Small intestine (tissue), 7 donors: Measurements from ENCODE around the gene IPO13. TPM values are rescaled to one million over a fixed set of nuclear protein-coding genes. Genes with fewer than 3 reads are reported as not detected.

Source experiments
- DNase-seq, 2 donors: peaks; one replicate each; pipeline versions ENCODE4 v3.0.0 to v3.0.0-alpha.2; 2013
- FAIRE-seq: peaks from 2 replicates; lab custom pipeline; 2012; peaks lifted over from hg19 to GRCh38; lab: Jason Lieb, UNC
- H3K27ac ChIP-seq, 3 donors: one replicate each; pipeline ENCODE4 v1.5.1; 2013; ENCODE audit warnings: low read length in 2 of 3, mild to moderate bottlenecking in 2 of 3, control low read depth in 1 of 3, inconsistent platforms in 1 of 3, low read depth in 1 of 3, moderate library complexity in 1 of 3
- H3K27me3 ChIP-seq, 3 donors: one replicate each; pipeline ENCODE4 v1.6.1; 2013; ENCODE audit warnings: low read length in 3 of 3, inconsistent platforms in 1 of 3; ENCODE audit not compliant: control insufficient read depth in 3 of 3, insufficient read depth in 3 of 3
- H3K36me3 ChIP-seq, 3 donors: one replicate each; pipeline ENCODE4 v1.6.1; 2013; ENCODE audit warnings: low read length in 3 of 3, inconsistent platforms in 1 of 3, low read depth in 1 of 3, mild to moderate bottlenecking in 1 of 3, moderate library complexity in 1 of 3; ENCODE audit not compliant: control insufficient read depth in 3 of 3, insufficient read depth in 2 of 3
- H3K4me1 ChIP-seq, 3 donors: one replicate each; pipeline ENCODE4 v1.6.1; 2013; ENCODE audit warnings: low read length in 2 of 3, inconsistent platforms in 1 of 3, low read depth in 1 of 3, mild to moderate bottlenecking in 1 of 3, moderate library complexity in 1 of 3; ENCODE audit not compliant: control insufficient read depth in 3 of 3, insufficient read depth in 2 of 3
- H3K4me3 ChIP-seq, 3 donors: one replicate each; pipeline ENCODE4 v1.5.1; 2013; ENCODE audit warnings: low read length in 3 of 3, control low read depth in 1 of 3, inconsistent platforms in 1 of 3, low read depth in 1 of 3, mild to moderate bottlenecking in 1 of 3, moderate library complexity in 1 of 3
- H3K9me3 ChIP-seq, 2 donors: one replicate each; pipeline ENCODE4 v1.6.1; 2013; ENCODE audit warnings: low read depth in 1 of 2, low read length in 1 of 2; ENCODE audit not compliant: control insufficient read depth in 2 of 2, insufficient read depth in 1 of 2
- WGBS, 3 donors: extraction: QIAGEN DNeasy Blood & Tissue Kit; methylation state at CpG; one replicate each; pipeline ENCODE4 v1.1.7; 2013; 5-methylcytosine and 5-hydroxymethylcytosine counted together
- polyA plus RNA-seq, 4 donors: library from polyadenylated mRNA; stranded (reverse) in 3 of 4; unstranded in 1 of 4; fragments of 200-250 nt in 3 of 4; fragments of 120-200 nt in 1 of 4; gene quantifications; one replicate each; pipeline versions ENCODE4 v1.2.1 to v1.2.3, GENCODE V29; 2013
- donor health status: healthy with polysubstance abuse.
- donor health status: control.
- donor health status: control.
- donor health status: Bipolar disorder and iron deficiency.
- donor health status: healthy.

IPO13 gene
- polyA plus RNA-seq, 4 donors = 14.2 to 24.8 (median 20.1) TPM

DNA sequence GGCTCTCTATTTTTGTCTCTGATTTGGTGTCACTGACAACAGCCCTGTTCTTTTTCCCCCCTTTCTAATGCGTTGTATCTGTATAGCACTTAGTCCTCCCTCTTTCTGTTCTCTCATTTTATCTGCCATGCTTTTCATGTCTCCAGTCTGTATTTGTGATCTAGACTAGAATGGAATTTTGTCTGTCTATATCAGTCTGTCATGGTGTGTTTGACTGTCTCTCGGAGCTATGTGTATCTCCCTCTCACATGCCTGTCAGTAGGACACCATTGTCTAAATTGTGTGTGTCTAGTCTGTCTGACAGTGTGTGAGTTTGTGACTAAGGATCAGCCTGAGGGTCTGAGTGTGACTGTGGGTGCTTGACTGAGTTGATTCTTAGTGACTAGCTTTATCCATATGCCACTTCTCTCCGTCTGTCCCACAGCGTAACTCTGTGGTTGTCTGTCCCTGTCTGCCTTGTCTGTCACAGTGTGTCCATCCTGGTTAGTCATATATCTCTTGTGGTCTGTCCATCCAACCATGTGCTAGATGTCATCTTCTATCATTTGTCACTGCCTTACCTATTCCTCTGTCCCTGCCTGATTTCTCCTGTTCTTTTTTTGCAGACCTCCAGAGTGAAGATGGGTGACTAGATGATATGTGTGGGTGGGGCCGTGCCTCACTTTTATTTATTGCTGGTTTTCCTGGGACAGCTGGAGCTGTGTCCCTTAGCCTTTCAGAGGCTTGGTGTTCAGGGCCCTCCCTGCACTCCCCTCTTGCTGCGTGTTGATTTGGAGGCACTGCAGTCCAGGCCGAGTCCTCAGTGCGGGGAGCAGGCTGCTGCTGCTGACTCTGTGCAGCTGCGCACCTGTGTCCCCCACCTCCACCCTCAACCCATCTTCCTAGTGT, 30.9 kb downstream of the IPO13 start:
- 76 to 87% (median 79%) methylated on average over 9 of the region's 9 CpGs for WGBS, 3 donors

DNA sequence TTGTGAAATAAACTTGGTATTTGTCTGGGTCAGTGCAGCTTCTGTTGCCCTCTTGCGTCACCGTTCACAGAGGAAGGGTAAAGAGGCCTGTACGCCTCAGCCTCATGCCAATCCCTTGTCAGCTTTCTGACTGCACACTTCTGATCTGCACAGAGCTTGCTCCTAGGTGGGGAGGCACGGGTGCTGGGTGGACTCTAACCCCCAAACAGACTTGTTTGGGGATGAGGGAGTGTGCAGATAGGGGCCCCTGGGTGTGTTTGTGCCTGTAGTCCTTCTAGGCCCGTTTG, 31.5 kb downstream of the IPO13 start:
- H3K4me1 ChIP-seq = peaks cover 14 to 46% (median 15%) of the 10 kb centered on the region in 3 donors
- H3K27me3 ChIP-seq = no peaks in the 10 kb centered on the region
- 34 to 59% (median 42%) methylated on average over 5 of the region's 5 CpGs for WGBS, 3 donors
- H3K36me3 ChIP-seq = peaks cover 0 to 51% (median 3%) of the 10 kb centered on the region in 3 donors
- H3K27ac ChIP-seq = peak overlapping the region in 1 of 3 donors; percentile 61
- no peak for FAIRE-seq
- peak in 1 of 2 donors; percentile 26 for DNase-seq
- peak overlapping the region in 1 of 3 donors; percentile 66 for H3K4me3 ChIP-seq
- H3K9me3 ChIP-seq = no peaks in the 10 kb centered on the region

More for the DNA sequence above, 30.9 kb downstream of the IPO13 start:
- H3K27ac ChIP-seq = no peak overlapping the region
- peaks cover 14 to 46% (median 15%) of the 10 kb centered on the region in 3 donors for H3K4me1 ChIP-seq
- H3K36me3 ChIP-seq = peaks cover 0 to 49% (median 3%) of the 10 kb centered on the region in 3 donors
- FAIRE-seq (no peak), DNase-seq (no peak)
- no peak overlapping the region for H3K4me3 ChIP-seq
- no peaks in the 10 kb centered on the region for H3K9me3 ChIP-seq
- H3K27me3 ChIP-seq = no peaks in the 10 kb centered on the region

DNA sequence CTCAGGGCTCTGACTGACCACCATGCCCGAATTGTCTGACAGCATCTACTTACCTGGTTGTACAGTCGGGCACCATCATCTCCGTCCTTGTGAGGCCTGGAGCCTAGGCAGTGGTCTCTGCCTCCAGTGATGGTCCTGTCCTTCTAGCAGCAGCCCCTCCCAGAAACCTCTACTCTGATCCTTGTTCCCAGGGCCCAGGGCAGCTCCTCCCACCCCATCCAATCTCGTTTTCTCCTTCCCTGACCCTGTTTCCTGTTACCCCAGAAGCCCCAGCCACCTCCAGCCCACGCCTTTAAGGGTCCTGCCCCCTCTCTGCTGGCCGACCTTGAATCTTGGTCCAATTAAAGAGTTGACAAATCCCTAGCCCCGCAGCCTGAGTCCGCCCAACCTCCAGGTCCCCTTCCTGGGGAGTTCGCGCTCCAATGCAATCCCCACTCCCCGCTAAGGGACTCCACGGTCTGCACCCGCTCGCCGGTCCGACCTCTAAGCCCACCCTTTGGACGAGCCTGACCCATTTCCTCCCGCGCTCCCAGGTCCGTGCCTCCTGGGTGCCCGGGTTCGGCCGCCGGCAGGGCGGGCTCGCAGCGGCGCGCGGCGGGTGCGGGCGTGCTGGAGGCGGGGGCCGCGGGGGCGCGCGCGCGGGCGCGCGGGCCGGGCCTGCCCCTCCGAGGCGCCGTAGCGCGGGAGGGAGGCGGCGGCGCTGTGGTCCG, 32.0 kb downstream of the IPO13 start, which contains the start of gene B4GALT2:
Gene B4GALT2 (plus strand): TSS at position 660 of the 710 bp plus-strand sequence. CDS start 1,951 bp downstream, outside the sequence.
- DNase-seq (peak; percentile 54 to 71), FAIRE-seq (no peak)
- WGBS, 3 donors = 3 to 6% (median 5%) methylated on average over 40 to 54 of the region's 54 CpGs
- Histone ChIP-seq H3K36me3 (peaks cover 0 to 56% (median 3%) of the 10 kb centered on the region in 3 donors), H3K27me3 (no peaks in the 10 kb centered on the region), H3K9me3 (no peaks in the 10 kb centered on the region), H3K4me3 (peak within 1 kb of the TSS; percentile 45 to 77 (median 66)), H3K4me1 (peaks cover 14 to 46% (median 14%) of the 10 kb centered on the region in 3 donors), H3K27ac (peak within 1 kb of the TSS; percentile 34 to 61 (median 54))

DNA sequence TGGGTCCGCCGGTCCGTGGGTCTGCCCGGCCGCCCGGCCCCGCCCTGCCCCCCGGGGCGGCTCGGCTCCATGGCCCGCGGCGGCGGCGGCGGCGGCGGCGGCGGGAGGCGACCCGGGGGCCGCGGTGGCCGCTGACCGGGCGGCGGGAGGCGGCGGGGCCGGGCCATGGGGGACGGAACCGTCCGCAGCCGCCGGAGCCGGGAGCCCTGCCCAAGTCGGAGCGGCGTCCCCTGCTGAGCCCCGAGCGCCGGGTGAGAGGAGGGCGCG, 32.4 kb downstream of the IPO13 start:
- WGBS, 3 donors = 0 to 1% (median 0%) methylated on average over 5 to 45 of the region's 45 CpGs

DNA sequence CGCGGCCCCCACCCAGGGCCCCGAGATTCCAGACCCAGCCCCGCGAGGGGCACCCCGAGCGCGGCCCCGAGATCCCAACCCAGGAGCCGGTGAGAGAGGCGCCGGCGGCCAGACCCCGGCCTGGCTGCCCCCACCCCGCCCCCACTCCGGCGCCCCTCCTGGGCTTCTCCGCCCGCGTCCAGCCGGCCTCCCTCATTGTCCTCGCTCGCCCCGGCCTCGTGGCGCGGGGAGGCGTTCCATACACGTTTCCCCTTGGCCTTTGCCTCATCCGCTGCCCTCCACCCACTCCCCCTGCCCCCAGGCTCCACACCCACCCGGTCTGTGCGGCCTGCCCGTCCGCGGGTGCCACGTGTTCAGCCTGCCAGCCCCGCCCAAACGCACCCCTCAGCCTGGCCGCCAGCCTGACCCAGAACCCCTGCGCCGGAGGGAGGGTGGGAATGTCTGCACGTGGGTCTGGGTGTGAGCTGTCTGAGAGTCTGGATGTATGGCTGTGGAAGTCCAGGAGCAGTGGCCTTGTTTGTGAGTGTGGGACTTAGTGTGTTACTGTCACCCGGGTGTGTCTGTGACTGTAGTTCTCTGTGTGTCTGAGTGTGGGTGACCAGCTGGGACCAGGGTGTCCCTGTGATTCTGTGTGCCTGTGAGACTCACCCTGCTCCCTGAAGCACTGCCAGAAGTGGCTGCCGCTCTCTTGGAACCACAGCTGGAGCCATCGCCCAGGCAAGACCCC, 32.9 kb downstream of the IPO13 start:
- H3K9me3 ChIP-seq = no peaks in the 10 kb centered on the region

More for the DNA sequence above, 32.4 kb downstream of the IPO13 start:
- Histone ChIP-seq H3K9me3 (no peaks in the 10 kb centered on the region), H3K27ac (peak overlapping the region in 2 of 3 donors; percentile 34 to 40), H3K4me1 (peaks cover 13 to 43% (median 14%) of the 10 kb centered on the region in 3 donors), H3K4me3 (peak overlapping the region; percentile 39 to 77 (median 45)), H3K27me3 (no peaks in the 10 kb centered on the region), H3K36me3 (peaks cover 0 to 61% (median 3%) of the 10 kb centered on the region in 3 donors)
- DNase-seq (no peak), FAIRE-seq (no peak)

DNA sequence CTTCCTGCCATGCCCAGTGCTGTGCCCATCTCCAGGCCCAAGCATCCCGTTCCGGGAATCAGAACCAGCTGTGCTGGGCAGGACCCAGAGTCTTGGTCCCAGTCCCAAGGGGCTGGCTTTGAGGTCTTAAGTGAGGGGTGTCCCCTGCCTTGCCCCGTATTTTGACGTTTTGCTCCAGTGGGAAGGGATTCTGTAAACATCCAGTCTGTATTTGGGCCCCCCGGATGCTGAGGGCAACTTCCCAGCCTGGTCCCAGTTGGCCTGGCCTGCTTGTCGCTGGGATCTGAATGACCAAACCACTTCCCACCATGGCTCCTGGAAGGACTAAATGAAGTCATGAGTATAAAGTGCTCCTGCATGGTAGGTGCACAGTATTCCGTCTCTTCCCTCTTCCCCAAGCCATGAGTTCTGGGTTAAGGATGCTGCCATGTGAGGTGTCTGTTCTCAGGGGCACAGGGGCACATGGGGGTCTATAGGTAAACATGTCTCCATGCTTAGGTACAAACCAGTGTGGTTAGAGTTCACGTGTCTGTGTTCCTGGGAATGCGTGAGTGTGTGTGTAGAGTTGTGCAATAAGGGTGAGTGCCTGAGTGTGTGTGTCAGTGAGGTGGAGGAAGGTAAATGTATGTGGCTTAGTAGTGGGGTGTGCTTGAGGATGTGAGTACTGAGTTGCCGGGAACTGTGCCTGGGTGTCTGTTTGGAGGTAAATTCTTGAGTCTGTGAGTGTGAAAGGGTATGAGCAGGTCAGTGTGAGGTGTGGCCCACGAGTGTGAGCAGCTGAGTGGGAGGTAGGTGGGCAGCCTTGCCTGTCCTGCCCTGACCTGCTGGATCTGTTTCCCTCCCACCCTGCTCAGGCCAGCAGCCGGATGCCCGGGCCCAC, 33.7 kb downstream of the IPO13 start:
- Histone ChIP-seq H3K27ac (peak overlapping the region; percentile 24 to 42 (median 34)), H3K4me3 (peak overlapping the region in 1 of 3 donors; percentile 39), H3K9me3 (no peaks in the 10 kb centered on the region), H3K27me3 (no peaks in the 10 kb centered on the region), H3K4me1 (peaks cover 13 to 43% (median 14%) of the 10 kb centered on the region in 3 donors), H3K36me3 (peaks cover 0 to 73% (median 4%) of the 10 kb centered on the region in 3 donors)
- DNase-seq (peak; percentile 33 to 36), FAIRE-seq (no peak)
- WGBS, 3 donors = 47 to 63% (median 58%) methylated on average over 13 of the region's 13 CpGs

More for the DNA sequence above, 32.9 kb downstream of the IPO13 start:
- Histone ChIP-seq H3K27me3 (no peaks in the 10 kb centered on the region), H3K27ac (peak overlapping the region; percentile 34 to 42 (median 40)), H3K36me3 (peaks cover 0 to 66% (median 3%) of the 10 kb centered on the region in 3 donors), H3K4me1 (peaks cover 13 to 43% (median 14%) of the 10 kb centered on the region in 3 donors), H3K4me3 (peak overlapping the region; percentile 39 to 77 (median 45))
- FAIRE-seq (no peak), DNase-seq (peak; percentile 60 to 82)
- WGBS, 3 donors = 3 to 4% (median 4%) methylated on average over 29 to 45 of the region's 45 CpGs

DNA sequence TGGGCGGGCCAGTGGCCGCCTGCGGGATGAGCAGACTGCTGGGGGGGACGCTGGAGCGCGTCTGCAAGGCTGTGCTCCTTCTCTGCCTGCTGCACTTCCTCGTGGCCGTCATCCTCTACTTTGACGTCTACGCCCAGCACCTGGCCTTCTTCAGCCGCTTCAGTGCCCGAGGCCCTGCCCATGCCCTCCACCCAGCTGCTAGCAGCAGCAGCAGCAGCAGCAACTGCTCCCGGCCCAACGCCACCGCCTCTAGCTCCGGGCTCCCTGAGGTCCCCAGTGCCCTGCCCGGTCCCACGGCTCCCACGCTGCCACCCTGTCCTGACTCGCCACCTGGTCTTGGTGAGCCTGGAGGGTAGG, 34.4 kb downstream of the IPO13 start:
- Histone ChIP-seq H3K4me1 (peaks cover 8 to 45% (median 8%) of the 10 kb centered on the region in 3 donors), H3K4me3 (no peak overlapping the region), H3K27ac (no peak overlapping the region), H3K9me3 (no peaks in the 10 kb centered on the region), H3K27me3 (no peaks in the 10 kb centered on the region), H3K36me3 (peaks cover 0 to 75% (median 5%) of the 10 kb centered on the region in 3 donors)
- DNase-seq = peak in 1 of 2 donors; percentile 51
- WGBS, 3 donors = 50 to 79% (median 51%) methylated on average over 20 of the region's 20 CpGs
- FAIRE-seq = no peak
